D341Med (cell line): Measurements from ENCODE around the gene TBC1D8.
"Not testable (repeated sequence)": the region's sequence is repeated elsewhere in the genome, so short reads cannot be mapped to it uniquely, and the experiment has no call there.

Experiments
- DNase-seq: peaks from one replicate; pipeline ENCODE4 v3.0.0; 2012; ENCODE audit warnings: low spot score

Gene TBC1D8

GRCh38 chr2:101151146-101151858 is at the start of gene TBC1D8:
Gene TBC1D8 (minus strand): TSS chr2:101151382. CDS start chr2:101151253, 129 bp downstream.
- DNase-seq: peak; percentile 94

GRCh38 chr2:101200676-101201075 is 49.5 kb upstream of the TBC1D8 start:
- no peak for DNase-seq

- DNase-seq: no peak
Measured at GRCh38 chr2:101199251-101199791, 48.1 kb upstream of the TBC1D8 start.

- DNase-seq: no peak
Measured at GRCh38 chr2:101197814-101198213, 46.6 kb upstream of the TBC1D8 start.

- no peak for DNase-seq
Measured at GRCh38 chr2:101197215-101197745, 46.1 kb upstream of the TBC1D8 start.

- no peak for DNase-seq
Measured at GRCh38 chr2:101195871-101196661, 44.9 kb upstream of the TBC1D8 start.

- DNase-seq: no peak
Measured at GRCh38 chr2:101193033-101193626, 41.9 kb upstream of the TBC1D8 start.

GRCh38 chr2:101190747-101191516 is 39.8 kb upstream of the TBC1D8 start:
- DNase-seq: no peak

GRCh38 chr2:101188683-101189405 is 37.7 kb upstream of the TBC1D8 start:
- DNase-seq: peak; percentile 72

- DNase-seq: no peak
Measured at GRCh38 chr2:101187131-101187530, 35.9 kb upstream of the TBC1D8 start.

- DNase-seq: no peak
Measured at GRCh38 chr2:101185656-101186055, 34.5 kb upstream of the TBC1D8 start.

- no peak for DNase-seq
Measured at GRCh38 chr2:101185085-101185484, 33.9 kb upstream of the TBC1D8 start.

GRCh38 chr2:101179982-101180381 is 28.8 kb upstream of the TBC1D8 start:
- DNase-seq: no peak

- DNase-seq: no peak
Measured at GRCh38 chr2:101176803-101177202, 25.6 kb upstream of the TBC1D8 start.

GRCh38 chr2:101175991-101176390 is 24.8 kb upstream of the TBC1D8 start:
- DNase-seq: no peak

- no peak for DNase-seq
Measured at GRCh38 chr2:101173707-101174295, 22.6 kb upstream of the TBC1D8 start.

GRCh38 chr2:101169822-101170221 is 18.6 kb upstream of the TBC1D8 start:
- not testable (repeated sequence) for DNase-seq

GRCh38 chr2:101168706-101169105 is 17.5 kb upstream of the TBC1D8 start:
- DNase-seq: no peak

GRCh38 chr2:101167532-101167931 is 16.4 kb upstream of the TBC1D8 start:
- DNase-seq: not testable (repeated sequence)

- no peak for DNase-seq
Measured at GRCh38 chr2:101164021-101164420, 12.8 kb upstream of the TBC1D8 start.
